ENCODE measurements around the gene TMCC3.
"Not testable (repeated sequence)": the region's sequence is repeated elsewhere in the genome, so short reads cannot be mapped to it uniquely, and the experiment has no call there.

TMCC3 gene

DNA sequence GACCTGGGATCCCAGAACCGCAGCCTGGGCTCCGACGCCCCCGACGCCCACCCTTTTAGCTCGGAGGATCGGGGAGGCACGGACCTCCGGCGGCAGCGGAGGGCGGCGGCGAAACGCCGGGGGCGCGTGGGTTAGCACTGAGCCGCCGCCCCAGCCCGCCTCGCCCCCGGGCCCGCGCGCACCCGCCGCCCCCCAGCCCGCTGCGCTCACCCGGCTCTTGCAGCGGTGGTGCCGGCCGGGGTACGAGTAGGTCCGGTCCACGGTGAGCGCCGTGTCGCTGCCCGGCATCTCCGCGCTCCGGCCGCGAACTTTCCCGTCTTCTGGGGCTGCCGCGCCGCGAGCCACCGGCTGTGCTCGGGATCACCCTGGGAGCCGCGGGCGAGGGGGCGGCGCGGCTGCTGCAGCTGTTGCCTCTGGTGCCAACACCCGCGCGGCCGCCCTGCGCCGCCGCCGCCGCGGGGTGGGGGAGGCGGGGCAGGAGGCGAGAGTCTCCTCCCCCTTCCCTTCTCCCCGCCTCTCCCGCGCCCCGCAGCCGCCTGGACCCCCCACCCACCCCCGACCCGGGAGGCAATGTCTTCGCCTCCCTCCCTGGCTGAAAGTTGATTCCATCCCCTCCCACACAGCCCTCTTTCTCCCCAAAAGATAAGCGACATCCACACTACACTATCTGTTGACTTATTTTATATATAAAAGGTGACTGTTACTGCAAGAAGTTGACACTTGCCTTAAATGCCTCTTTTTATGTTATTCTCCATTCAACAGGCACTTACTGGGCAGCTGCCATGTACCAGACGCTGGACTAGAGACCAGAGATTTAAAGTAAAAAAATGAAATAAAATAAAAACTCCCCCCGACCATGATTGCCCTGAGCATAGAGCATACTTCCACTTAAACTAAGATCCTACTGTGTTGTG, at the start of gene TMCC3:
Gene TMCC3, minus strand, starts transcription at position 415 of the 914 bp plus-strand sequence. Its CDS starts 127 bp downstream, at position 288.
- DNase-seq (ENCODE audit: low read depth in 2 of 2) = no peak

GRCh38 chr12:94699801-94700200, 49.4 kb upstream of the TMCC3 start:
- no peak for DNase-seq (ENCODE audit: low read depth in 2 of 2)

- no peak for DNase-seq (ENCODE audit: low read depth in 2 of 2)
Observed at GRCh38 chr12:94698578-94698977, 48.2 kb upstream of the TMCC3 start.

DNA sequence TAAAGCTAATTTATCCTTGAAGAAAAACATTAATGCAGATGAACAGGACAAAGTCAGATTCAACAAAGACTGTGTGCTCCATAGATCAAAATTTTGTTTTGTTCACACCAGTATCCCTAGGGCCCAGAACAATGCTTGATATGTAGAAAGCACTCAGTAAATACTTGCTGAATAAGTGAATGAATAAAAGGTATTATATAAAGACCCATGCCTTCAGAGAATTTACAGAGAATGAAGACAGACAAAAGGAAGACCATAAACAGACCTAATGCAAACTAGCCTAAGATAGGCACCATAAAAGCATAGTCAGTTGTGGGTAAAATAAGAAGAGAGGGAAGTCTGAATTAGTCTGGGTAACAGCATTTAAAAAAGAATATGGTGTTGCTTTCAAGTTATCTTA, 47.3 kb upstream of the TMCC3 start:
- no peak for DNase-seq (ENCODE audit: low read depth in 2 of 2)

DNA sequence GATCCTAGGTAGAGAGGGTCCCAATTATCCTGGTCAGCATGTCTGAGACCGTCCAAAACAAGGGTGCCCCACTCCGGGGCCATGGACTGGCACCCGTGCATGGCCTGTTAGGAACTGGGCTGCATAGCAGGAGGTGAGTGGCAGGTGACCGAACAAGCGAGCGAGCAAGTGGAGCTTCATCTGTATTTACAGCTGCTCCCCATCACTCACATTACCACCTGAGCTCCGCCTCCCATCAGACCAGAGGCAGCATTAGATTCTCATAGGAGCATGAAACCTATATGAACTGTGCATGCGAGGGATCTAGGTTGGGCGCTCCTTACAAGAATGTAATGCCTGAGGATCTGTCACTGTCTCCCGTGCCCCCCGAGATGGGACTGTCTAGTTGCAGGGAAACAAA, 44.4 kb upstream of the TMCC3 start:
- DNase-seq (ENCODE audit: low read depth in 2 of 2) = no peak

- DNase-seq (ENCODE audit: low read depth in 2 of 2) = not testable (repeated sequence)
Observed at GRCh38 chr12:94692826-94693225, 42.5 kb upstream of the TMCC3 start.

GRCh38 chr12:94690198-94690771, 39.9 kb upstream of the TMCC3 start:
- DNase-seq (ENCODE audit: low read depth in 2 of 2) = no peak

GRCh38 chr12:94689646-94690036, 39.3 kb upstream of the TMCC3 start:
- no peak for DNase-seq (ENCODE audit: low read depth in 2 of 2)

DNA sequence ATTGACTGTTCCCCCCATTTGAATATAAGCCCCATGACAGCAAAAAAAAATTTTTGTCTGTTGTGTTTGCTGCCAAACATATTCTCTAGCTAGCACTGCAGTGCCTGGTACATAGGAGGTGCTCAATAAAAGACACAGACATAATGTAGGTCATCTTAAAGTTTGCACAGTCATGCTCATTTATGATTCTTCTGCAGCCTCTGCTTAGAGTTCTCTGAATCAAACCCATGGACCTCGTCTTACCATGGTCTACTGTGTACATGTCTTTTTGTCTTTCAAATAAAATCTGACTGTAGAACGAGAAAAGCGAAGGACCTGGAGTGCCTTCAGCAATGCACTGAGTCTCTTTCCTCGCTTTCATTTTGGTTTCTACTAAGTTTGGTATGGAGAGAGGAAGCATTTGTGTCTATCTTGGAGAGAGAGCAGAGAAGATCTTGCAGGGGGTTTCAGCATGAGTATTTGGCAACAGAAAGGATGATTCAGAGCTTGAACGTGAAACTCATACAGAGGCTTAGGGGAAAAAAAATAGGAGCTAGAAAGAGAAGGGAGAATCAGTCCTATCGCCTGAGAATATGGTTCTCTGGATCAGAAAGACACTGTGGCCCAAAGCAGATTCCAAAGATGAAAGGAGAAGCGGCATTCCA, 38.8 kb upstream of the TMCC3 start:
- DNase-seq (ENCODE audit: low read depth in 2 of 2) = no peak

- DNase-seq (ENCODE audit: low read depth in 2 of 2) = no peak
Observed at GRCh38 chr12:94687891-94688290, 37.5 kb upstream of the TMCC3 start.

DNA sequence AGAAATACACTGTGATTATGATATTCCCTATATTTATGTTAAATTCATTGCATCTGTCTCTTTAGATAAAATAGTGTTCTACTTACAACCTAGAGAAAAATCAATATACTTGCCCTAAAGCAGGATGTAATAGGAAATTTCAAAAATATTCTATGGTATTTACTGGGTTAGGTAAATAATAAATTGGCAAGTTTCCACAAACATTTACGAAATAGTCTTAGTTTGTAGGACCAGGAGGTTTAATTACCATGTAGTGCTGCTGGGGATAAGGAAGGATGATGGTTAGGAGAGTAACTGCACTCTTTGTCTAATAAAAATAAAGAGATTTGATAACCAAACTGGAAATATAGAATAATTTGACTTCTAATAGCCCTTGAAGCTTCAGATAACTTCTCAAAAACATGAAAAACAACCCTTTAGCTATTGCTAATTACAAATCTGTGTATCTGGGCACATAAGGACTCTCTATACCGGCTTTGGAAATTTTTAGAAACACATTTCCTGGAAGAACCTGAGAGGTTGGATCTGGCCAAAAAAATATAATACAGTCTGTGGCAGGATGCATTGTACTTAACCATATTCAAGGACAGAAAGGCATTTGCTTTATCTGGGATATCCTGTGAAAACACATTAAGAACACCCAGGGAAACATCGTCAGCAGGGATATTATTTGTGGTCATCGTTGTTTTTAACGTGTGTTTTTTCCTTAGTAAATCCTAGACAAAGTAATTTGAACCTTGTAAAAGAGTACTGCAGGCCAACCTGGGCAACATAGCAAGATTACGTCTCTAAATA, 36.7 kb upstream of the TMCC3 start:
- no peak for DNase-seq (ENCODE audit: low read depth in 2 of 2)

- no peak for DNase-seq (ENCODE audit: low read depth in 2 of 2)
Observed at GRCh38 chr12:94684416-94685142, 34.2 kb upstream of the TMCC3 start.

- DNase-seq (ENCODE audit: low read depth in 2 of 2) = no peak
Observed at GRCh38 chr12:94679554-94680195, 29.3 kb upstream of the TMCC3 start.

- DNase-seq (ENCODE audit: low read depth in 2 of 2) = no peak
Observed at GRCh38 chr12:94678849-94679248, 28.5 kb upstream of the TMCC3 start.

DNA sequence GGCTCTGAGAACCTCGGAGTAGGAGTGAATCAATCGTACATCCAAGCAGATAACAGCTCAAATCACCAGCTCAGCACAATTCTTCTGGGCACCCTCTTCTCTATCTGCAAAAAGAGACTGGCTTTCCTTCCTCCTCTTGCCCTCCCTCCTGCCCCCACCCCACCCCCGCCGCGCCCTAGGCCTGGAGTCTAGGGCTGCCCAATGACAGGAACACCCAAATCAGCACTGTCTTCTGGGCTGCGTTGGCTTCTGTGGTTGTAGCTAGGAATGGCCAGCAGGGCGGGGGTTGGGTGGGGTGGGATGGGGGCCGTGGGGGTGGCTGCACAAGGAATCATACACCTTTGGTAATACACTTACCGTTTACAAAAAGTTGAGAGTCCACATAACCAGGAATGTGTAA, 28.0 kb upstream of the TMCC3 start:
- no peak for DNase-seq (ENCODE audit: low read depth in 2 of 2)

DNA sequence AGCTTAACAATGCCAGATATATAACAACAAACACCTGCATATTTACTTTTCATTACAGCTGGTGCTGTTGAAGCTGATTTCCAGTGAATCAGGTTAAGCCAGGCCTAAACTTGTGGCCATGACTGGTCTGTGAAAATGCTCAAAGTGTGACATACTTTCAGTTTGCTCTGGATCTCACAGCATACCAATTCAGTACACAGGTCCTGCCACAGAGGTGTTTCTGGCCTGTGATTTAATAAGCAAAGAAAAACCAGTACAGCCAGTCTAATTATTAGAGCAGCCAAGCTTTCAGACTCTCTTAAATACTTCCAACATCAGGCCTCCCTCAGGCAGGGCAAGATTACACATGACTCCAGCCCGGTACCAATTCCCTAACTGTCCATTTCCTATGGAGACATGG, 27.4 kb upstream of the TMCC3 start:
- DNase-seq (ENCODE audit: low read depth in 2 of 2) = no peak

GRCh38 chr12:94676922-94677321, 26.6 kb upstream of the TMCC3 start:
- no peak for DNase-seq (ENCODE audit: low read depth in 2 of 2)

DNA sequence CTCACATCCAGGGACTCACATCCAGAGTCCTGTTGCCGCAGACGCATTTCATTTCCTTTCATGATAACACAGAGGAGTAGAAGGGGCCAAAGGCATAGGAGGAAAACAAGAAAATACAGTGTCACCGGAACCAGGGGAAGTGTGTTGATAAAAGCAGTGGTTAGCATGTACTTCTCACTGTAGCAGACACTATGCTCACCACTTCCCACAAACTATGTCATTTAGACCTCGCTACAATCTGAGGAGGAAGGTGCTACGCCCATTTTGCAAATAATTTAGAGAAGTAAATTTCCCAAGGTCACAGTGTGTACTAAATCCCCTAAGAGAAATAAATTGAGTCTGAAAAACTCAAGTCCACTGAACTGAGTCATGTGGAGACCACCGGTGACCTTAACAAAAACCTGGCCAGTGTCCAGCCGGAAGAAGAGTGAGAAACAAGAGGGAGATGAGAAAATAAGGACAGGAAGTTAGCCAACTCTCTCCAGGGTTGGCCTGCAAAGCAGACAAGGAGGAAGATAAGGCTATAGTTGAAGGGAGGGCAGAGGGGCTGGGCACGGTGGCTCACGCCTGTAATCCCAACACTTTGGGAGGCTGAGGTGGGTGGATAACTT, 25.8 kb upstream of the TMCC3 start:
- no peak for DNase-seq (ENCODE audit: low read depth in 2 of 2)

DNA sequence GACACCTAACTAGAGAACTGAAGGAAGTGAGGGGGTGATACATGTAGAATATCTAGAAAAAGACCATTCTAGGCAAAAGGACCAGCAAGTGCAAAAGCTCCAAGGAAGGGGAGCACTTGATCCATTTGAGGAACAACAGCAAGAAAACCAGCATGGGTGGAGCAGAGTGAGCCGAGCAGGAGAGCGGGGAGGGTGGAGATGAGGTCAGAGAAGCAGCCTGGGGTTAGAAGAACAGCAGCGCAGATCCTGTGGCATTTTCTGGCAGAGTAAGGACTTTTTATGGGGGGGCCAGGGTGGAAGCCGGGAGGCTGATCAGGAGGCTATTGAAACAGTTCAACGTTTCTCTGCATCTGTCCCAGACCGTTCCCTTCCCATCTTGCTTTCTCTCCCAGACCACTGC, 24.5 kb upstream of the TMCC3 start:
- no peak for DNase-seq (ENCODE audit: low read depth in 2 of 2)

GRCh38 chr12:94674051-94674451, 23.7 kb upstream of the TMCC3 start:
- no peak for DNase-seq (ENCODE audit: low read depth in 2 of 2)

Measured in stimulated activated CD4-positive, alpha-beta T cell treated with anti-CD3 and anti-CD28 coated beads, Interleukin-12 subunit alpha, Interleukin-12 subunit beta, amount 100 ng/mL, for 24 hours (primary cell).